PC-3 (cell line): ENCODE data around the gene SSU72.

ENCODE experiments used
- CTCF ChIP-seq: fragments of 300-600 bp; sonication (generic); conservative IDR thresholded peaks from 2 replicates; pipeline ENCODE4 v1.5.1; 2017; ENCODE audit warnings: antibody characterized with exemption, low read depth, mild to moderate bottlenecking, low read length
- EZH2 ChIP-seq: fragments of 300-600 bp; sonication (generic); IDR thresholded peaks from one replicate; pipeline ENCODE4 v1.6.1; 2017; ENCODE audit warnings: antibody characterized with exemption, mild to moderate bottlenecking, low read length; ENCODE audit not compliant: unreplicated experiment
- EZH2phosphoT487 ChIP-seq: fragments of 300-600 bp; sonication (generic); IDR thresholded peaks from 2 replicates; pipeline ENCODE4 v1.6.1; 2018; ENCODE audit warnings: mild to moderate bottlenecking, antibody characterized with exemption, low read length, borderline replicate concordance

GRCh38 chr1:1582585-1583346, 8.1 kb upstream of the SSU72 start:
- TF ChIP-seq CTCF (no peak), EZH2phosphoT487 (no peak), EZH2 (no peak)
